Stimulated activated CD4-positive, alpha-beta T cell treated with anti-CD3 and anti-CD28 coated beads, Interleukin-12 subunit alpha, Interleukin-12 subunit beta, amount 100 ng/mL, for 4 hours (primary cell): ENCODE data around the gene OPRD1.
"Not testable (repeated sequence)": the region's sequence is repeated elsewhere in the genome, so short reads cannot be mapped to it uniquely, and the experiment has no call there.

Source experiments
- DNase-seq: peaks from one replicate; pipeline ENCODE4 v3.0.0-alpha.2; 2020

Gene OPRD1

GRCh38 chr1:28803051-28803450 is 8.9 kb upstream of the OPRD1 start:
- DNase-seq, result no peak

GRCh38 chr1:28803662-28804061 is 8.3 kb upstream of the OPRD1 start:
- no peak for DNase-seq

GRCh38 chr1:28804071-28804470 is 7.9 kb upstream of the OPRD1 start:
- no peak for DNase-seq

- no peak for DNase-seq
Observed at GRCh38 chr1:28807046-28807445, 4.9 kb upstream of the OPRD1 start.

DNA sequence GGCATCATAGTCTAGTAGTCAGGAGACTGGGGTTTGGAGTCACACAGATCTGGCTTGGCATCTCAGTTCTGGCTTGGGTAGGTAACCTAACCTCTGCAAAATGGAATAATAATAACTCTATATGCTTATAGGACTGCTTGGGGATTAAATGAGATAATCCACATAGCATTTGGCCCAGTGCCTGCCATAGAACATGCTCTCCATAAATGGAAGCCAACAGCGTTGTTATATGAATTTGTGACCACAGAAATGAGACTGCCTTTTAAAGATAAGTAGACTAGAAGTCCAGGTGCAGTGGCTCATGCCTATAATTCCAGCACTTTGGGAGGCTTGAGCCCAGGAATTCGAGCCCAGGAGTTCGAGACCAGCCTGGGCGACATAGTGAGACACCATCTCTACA is 4.0 kb upstream of the OPRD1 start:
- no peak for DNase-seq

GRCh38 chr1:28811369-28811765 is 603 bp upstream of the OPRD1 start:
- no peak for DNase-seq

GRCh38 chr1:28812669-28813468 is 899 bp downstream of the OPRD1 start:
- DNase-seq, result no peak

DNA sequence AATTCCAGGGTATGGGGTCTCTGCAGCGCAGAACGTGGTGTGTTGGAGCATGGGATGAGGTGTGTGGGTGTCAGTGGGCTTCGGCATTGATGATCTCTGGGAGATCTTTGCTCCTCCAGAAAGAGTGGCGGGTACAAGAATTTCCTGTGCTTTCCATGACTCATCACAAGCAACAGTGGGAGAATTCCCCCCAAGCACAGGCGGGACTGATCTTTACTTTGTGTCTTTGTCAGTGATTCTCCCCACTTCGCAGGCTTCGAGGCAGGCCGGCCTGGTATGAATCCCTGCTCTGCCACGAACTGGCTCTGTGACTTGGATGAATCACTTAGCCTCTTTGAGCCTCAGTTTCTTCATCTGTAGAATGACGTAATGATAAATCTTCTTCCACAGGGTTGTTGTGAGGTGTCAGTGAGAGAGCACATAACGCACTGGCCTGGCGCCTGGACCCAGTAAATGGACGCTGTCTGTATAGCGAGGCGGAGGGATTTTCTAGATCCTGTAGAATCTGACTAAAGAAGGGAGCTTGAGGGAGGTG is 2.0 kb downstream of the OPRD1 start:
- no peak for DNase-seq

DNA sequence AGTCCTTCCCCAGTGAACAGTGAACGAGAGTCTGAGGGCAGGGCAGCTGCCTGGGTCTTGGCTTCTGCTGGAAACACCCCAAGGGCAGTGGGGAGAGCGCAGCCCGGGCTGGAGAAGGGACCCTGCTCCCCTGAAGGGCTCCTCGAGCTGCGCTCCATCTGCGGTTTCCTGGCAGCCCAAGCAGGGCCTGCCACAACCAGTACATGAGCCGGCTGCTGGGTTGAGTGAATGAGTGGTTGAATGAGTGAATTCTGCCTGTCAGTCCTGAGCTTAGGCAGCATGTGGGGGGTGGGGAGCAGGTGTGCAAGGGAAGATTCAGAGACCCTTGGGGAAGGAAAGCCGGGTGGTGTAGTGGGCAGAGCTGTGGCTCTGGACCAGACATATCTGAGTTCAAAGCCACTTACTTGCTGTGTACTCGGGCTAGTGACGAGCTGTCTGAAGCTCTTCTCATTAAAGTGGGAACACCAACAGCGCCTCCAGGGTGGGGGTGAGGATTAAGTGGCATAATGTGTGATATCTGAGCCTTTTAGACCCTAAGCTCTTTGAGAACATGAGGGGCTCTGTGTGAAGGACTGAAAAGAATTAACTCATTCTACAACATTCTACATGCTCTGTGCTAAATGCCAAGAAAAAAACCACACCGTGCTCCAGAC is 3.7 kb downstream of the OPRD1 start:
- no peak for DNase-seq

DNA sequence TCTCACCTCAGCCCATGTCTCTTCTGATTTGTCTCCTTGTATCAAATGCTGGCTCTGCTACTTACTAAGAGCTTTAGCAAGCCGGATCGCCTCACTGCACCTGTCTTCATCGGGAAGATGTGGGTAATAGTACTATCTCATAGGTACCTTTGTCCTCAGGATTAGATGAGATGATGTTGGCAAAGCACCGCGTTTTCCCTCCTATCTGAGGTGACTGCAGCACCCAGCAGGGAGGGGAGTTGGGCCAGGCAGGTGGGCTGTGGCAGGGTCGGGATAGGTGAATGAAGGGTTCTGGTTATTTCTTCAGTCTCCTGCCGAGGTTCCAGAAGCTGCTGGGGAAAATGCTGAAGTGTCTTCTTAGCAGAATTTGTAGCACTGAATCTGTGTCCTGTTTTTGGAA is 5.2 kb downstream of the OPRD1 start:
- no peak for DNase-seq

- DNase-seq, result no peak
Observed at GRCh38 chr1:28819020-28819419, 7.0 kb downstream of the OPRD1 start.

DNA sequence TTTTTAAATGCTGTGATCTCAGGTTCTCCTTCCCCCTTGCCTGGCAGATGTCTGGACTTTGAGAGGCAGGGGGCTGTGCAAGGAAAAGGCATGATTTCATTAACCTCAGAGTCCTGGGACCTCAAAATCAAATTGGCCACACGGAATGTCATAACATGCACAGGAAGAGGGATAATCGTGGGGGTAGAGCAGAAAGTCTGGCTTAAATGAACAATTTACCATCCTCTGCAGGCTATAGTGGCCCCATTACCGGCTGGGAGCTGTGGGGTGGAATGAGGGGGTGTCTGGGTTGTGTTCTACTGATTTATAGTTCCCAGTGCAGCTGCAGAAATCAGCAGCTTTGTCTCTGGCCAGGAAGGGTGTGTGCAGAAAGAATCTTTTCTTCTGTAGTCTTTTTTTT is 10.8 kb downstream of the OPRD1 start:
- DNase-seq, result no peak

GRCh38 chr1:28824061-28824460 is 12.1 kb downstream of the OPRD1 start:
- DNase-seq, result not testable (repeated sequence)

- DNase-seq, result not testable (repeated sequence)
Observed at GRCh38 chr1:28828227-28828858, 16.4 kb downstream of the OPRD1 start.

DNA sequence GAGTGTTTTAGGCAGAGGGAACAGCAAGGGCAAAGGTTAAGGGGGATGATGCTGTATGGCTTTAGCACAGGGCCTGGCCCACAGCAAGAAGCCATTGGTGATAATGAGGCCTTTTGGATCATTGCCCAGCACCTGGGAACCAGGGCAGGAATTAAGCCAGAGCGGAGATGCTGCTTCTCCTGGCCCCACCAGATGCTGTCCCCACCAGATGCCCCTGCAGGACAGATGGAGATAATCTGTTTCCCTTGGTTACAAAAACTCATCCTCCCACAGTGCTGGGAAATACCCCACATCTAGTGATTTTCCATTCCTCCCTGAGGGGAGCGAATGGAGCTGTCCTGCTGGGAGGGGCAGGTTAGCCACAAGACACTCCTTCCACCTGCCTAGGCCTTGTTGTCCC is 18.8 kb downstream of the OPRD1 start:
- no peak for DNase-seq

DNA sequence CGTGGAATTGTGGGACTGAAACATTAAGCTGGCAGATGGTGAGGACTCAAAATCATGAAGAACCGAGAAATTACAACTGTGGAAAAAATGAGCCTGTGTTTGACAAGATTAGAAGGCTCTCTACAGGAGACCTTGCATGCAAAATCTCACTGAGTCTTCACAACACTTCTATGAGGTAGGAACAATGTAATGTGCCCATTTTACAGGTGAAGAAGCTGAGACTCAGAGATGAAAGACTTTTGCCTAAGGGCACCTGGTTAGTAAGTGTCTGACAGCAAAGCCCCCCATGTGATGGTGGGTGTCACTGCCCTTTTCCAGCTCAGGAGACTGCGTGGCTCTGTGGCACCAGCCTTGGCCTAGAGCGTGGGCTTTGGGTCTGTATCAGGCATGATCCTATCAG is 21.0 kb downstream of the OPRD1 start:
- no peak for DNase-seq

DNA sequence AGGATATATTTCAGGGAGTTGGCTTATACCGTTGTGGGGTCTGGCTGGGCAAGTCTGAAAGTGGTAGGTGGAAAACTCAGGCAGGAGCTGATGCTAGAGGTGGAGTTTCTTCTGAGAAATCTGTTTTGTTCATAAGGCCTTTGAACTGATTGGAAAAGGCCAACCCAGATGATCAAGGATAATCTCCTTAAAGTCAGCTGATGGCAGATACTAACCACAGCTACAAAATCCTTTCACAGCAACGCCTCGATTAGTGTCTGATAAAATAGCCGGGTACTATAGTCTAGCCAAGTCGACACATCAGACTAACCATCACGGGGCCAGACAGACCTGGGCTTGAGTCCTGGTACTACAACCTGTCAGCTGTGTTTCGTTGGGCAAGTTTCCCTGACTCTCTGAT is 21.4 kb downstream of the OPRD1 start:
- no peak for DNase-seq

GRCh38 chr1:28835237-28835650 is 23.3 kb downstream of the OPRD1 start:
- DNase-seq, result no peak

DNA sequence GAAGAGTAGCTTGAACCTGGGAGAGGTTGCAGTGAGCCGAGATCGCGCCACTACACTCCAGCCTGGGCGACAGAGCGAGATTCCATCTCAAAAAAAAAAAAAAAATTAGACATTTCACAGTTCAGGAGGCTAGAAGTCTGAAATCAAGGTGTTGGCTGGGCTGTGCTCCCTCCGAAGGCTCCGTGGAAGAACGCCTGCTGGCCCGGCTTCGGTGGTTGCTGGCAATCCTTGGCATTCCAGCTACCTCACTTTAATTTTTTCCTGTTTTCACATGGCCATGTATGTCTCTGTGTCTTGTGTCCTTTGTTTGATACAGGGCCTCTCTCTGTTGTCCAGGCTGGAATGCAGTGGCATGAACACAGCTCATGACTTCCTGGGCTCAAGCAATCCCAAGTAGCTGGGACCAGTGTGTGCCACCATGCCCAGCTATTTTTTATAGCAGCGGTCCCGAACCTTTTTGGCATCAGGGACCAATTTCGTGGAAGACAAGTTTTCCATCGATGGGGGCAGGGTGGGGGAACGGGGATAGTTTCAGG is 24.5 kb downstream of the OPRD1 start:
- DNase-seq, result no peak

- no peak for DNase-seq
Observed at GRCh38 chr1:28840928-28841544, 29.1 kb downstream of the OPRD1 start.

GRCh38 chr1:28845786-28846543 is 34.0 kb downstream of the OPRD1 start:
- no peak for DNase-seq

GRCh38 chr1:28847207-28847606 is 35.2 kb downstream of the OPRD1 start:
- not testable (repeated sequence) for DNase-seq
